IMR-90 (cell line): ENCODE results near the gene LCE1E. TPM values are rescaled to one million over a fixed set of nuclear protein-coding genes. Genes with fewer than 3 reads are reported as not detected.
A peak's percentile ranks its signal among the peaks of the same experiment; 100 is the strongest.

Source experiments
- ATAC-seq: fragments of 200-7000 bp; cut with Tn5 transposase; 2 replicates; pipeline ENCODE4 v1.9.1; 2020; ENCODE audit warnings: low read depth, mild to moderate bottlenecking, moderate library complexity
- BruUV-seq: library from RNA; stranded (reverse); fragments of 400-500 nt; replicated peaks from 2 replicates; lab custom pipeline; 2021; lab: Mats Ljungman, UMichigan
- CTCF ChIA-PET: fragments of 300-600 bp; formaldehyde crosslinking; extraction: SDS; loops from one replicate; lab custom pipeline; 2021; ENCODE audit warnings: antibody characterized with exemption; lab: Yijun Ruan, JAX
- POLR2A ChIA-PET: fragments of 300-600 bp; sonication (Branson Sonifier 250); formaldehyde crosslinking; loops from one replicate; lab custom pipeline; 2022; ENCODE audit warnings: antibody characterized with exemption; ENCODE audit not compliant: unreplicated experiment; lab: Charles Lee
- DNase-seq: peaks from one replicate; pipeline ENCODE4 v3.0.0; 2013
- H2AFZ ChIP-seq: replicated peaks from 2 replicates; pipeline ENCODE3; 2013; ENCODE audit warnings: low read length, mild to moderate bottlenecking; ENCODE audit not compliant: poor library complexity
- H2AK5ac ChIP-seq: 2 replicates; pipeline ENCODE4 v1.6.1; 2013; ENCODE audit warnings: low read depth, low read length, inconsistent platforms
- H2AK9ac ChIP-seq: replicated peaks from 2 replicates; pipeline ENCODE3; 2013; ENCODE audit warnings: mild to moderate bottlenecking, low read depth, low read length, moderate library complexity; ENCODE audit not compliant: poor library complexity
- H2BK120ac ChIP-seq: 2 replicates; pipeline ENCODE4 v1.6.1; 2013; ENCODE audit warnings: low read depth, low read length, inconsistent platforms
- H2BK15ac ChIP-seq: 3 replicates; pipeline ENCODE4 v1.6.1; 2013; ENCODE audit warnings: low read depth, low read length, inconsistent platforms
- H2BK20ac ChIP-seq: 2 replicates; pipeline ENCODE4 v1.6.1; 2013; ENCODE audit warnings: low read depth, mild to moderate bottlenecking, inconsistent platforms, low read length, moderate library complexity
- H2BK5ac ChIP-seq: 2 replicates; pipeline ENCODE4 v1.6.1; 2013; ENCODE audit warnings: mild to moderate bottlenecking, low read depth, low read length, inconsistent platforms; ENCODE audit not compliant: poor library complexity, severe bottlenecking
- H3K14ac ChIP-seq: replicated peaks from 2 replicates; pipeline ENCODE4 v1.6.1; 2013; ENCODE audit warnings: low read depth, low read length, inconsistent platforms
- H3K18ac ChIP-seq: 2 replicates; pipeline ENCODE4 v1.6.1; 2013; ENCODE audit warnings: low read depth, low read length, control low read depth
- H3K23ac ChIP-seq: 2 replicates; pipeline ENCODE4 v1.6.1; 2013; ENCODE audit warnings: low read depth, low read length, inconsistent platforms
- H3K27ac ChIP-seq: 2 replicates; pipeline ENCODE4 v1.5.1; 2013; ENCODE audit warnings: mild to moderate bottlenecking, control low read depth, low read length; ENCODE audit not compliant: insufficient read depth
- H3K27me3 ChIP-seq: 2 replicates; pipeline ENCODE4 v1.6.1; 2013; ENCODE audit warnings: low read length; ENCODE audit not compliant: control insufficient read depth, insufficient read depth
- H3K36me3 ChIP-seq: 2 replicates; pipeline ENCODE4 v1.6.1; 2013; ENCODE audit warnings: low read length, mixed read lengths; ENCODE audit not compliant: control insufficient read depth, insufficient read depth
- H3K4ac ChIP-seq: 2 replicates; pipeline ENCODE4 v1.6.1; 2013; ENCODE audit warnings: low read depth, low read length, inconsistent platforms
- H3K4me1 ChIP-seq: 2 replicates; pipeline ENCODE4 v1.6.1; 2013; ENCODE audit warnings: low read length, mixed read lengths; ENCODE audit not compliant: control insufficient read depth, insufficient read depth
- H3K4me2 ChIP-seq: 2 replicates; pipeline ENCODE4 v1.6.1; 2013; ENCODE audit warnings: low read depth, mild to moderate bottlenecking, control low read depth, low read length, moderate library complexity
- H3K4me3 ChIP-seq: 2 replicates; pipeline ENCODE4 v1.5.1; 2013; ENCODE audit warnings: low read depth, mild to moderate bottlenecking, control low read depth, low read length, moderate library complexity; ENCODE audit not compliant: insufficient read depth
- H3K56ac ChIP-seq: 2 replicates; pipeline ENCODE4 v1.6.1; 2013; ENCODE audit warnings: low read length, inconsistent platforms; ENCODE audit not compliant: insufficient read depth; ENCODE audit errors: extremely low read depth
- H3K79me1 ChIP-seq, 2 experiments: 2 replicates each; pipeline ENCODE4 v1.6.1; 2013; ENCODE audit warnings: low read length in 2 of 2, inconsistent platforms in 1 of 2, low read depth in 1 of 2
- H3K9ac ChIP-seq: 2 replicates; pipeline ENCODE4 v1.6.1; 2013; ENCODE audit warnings: low read depth, low read length, control low read depth
- H3K9me1 ChIP-seq: 2 replicates; pipeline ENCODE4 v1.6.1; 2013; ENCODE audit warnings: low read length, inconsistent platforms; ENCODE audit not compliant: insufficient read depth
- H3K9me3 ChIP-seq: 2 replicates; pipeline ENCODE4 v1.6.1; 2013; ENCODE audit warnings: low read length; ENCODE audit not compliant: control insufficient read depth, insufficient read depth
- H4K20me1 ChIP-seq: 2 replicates; pipeline ENCODE4 v1.6.1; 2013; ENCODE audit warnings: low read length, inconsistent platforms; ENCODE audit not compliant: insufficient read depth
- H4K5ac ChIP-seq: 2 replicates; pipeline ENCODE4 v1.6.1; 2013; ENCODE audit warnings: mild to moderate bottlenecking, low read depth, low read length, control low read depth
- H4K8ac ChIP-seq, 2 experiments: 2 replicates each; pipeline ENCODE4 v1.6.1; 2013; ENCODE audit warnings: low read depth in 2 of 2, low read length in 2 of 2, control low read depth in 1 of 2, inconsistent platforms in 1 of 2
- H4K91ac ChIP-seq: 2 replicates; pipeline ENCODE4 v1.6.1; 2013; ENCODE audit warnings: low read depth, low read length, inconsistent platforms; ENCODE audit not compliant: insufficient read depth
- BHLHE40 ChIP-seq: fragments of 150-350 bp; IDR thresholded peaks from 2 replicates; pipeline ENCODE4 v1.6.1; 2016; ENCODE audit warnings: mild to moderate bottlenecking, low read depth, low read length
- CEBPB ChIP-seq: IDR thresholded peaks from 2 replicates; pipeline ENCODE4 v1.6.1; 2012; ENCODE audit warnings: low read depth, low read length, improper control_type of control experiment
- CHD1 ChIP-seq: IDR thresholded peaks from 2 replicates; pipeline ENCODE4 v1.6.1; 2012; ENCODE audit warnings: low read depth, low read length, improper control_type of control experiment
- CTCF ChIP-seq: conservative IDR thresholded peaks from 2 replicates; pipeline ENCODE4 v1.5.1; 2012; ENCODE audit warnings: mild to moderate bottlenecking, low read depth, low read length, improper control_type of control experiment
- ELK1 ChIP-seq: fragments of 150-350 bp; IDR thresholded peaks from 2 replicates; pipeline ENCODE4 v1.6.1; 2016; ENCODE audit warnings: low read depth, mild to moderate bottlenecking, low read length, moderate library complexity, borderline replicate concordance
- FOS ChIP-seq: fragments of 150-350 bp; IDR thresholded peaks from 2 replicates; pipeline ENCODE4 v1.6.1; 2016; ENCODE audit warnings: low read depth, low read length
- MAFK ChIP-seq: IDR thresholded peaks from 2 replicates; pipeline ENCODE4 v1.6.1; 2012; ENCODE audit warnings: low read depth, low read length, improper control_type of control experiment
- MAZ ChIP-seq: IDR thresholded peaks from 2 replicates; pipeline ENCODE4 v1.6.1; 2012; ENCODE audit warnings: low read depth, mild to moderate bottlenecking, low read length, improper control_type of control experiment, moderate library complexity, borderline replicate concordance
- MXI1 ChIP-seq: IDR thresholded peaks from 2 replicates; pipeline ENCODE4 v1.6.1; 2012; ENCODE audit warnings: low read depth, mild to moderate bottlenecking, low read length, moderate library complexity, borderline replicate concordance
- NFE2L2 ChIP-seq: fragments of 150-350 bp; IDR thresholded peaks from 2 replicates; pipeline ENCODE4 v1.6.1; 2016; ENCODE audit warnings: low read depth, mild to moderate bottlenecking, low read length
- POLR2A ChIP-seq: IDR thresholded peaks from 2 replicates; pipeline ENCODE4 v1.6.1; 2012; ENCODE audit warnings: mild to moderate bottlenecking, low read depth, low read length
- RAD21 ChIP-seq: IDR thresholded peaks from 2 replicates; pipeline ENCODE4 v1.6.1; 2012; ENCODE audit warnings: low read length, improper control_type of control experiment
- RCOR1 ChIP-seq: IDR thresholded peaks from 2 replicates; pipeline ENCODE4 v1.6.1; 2012; ENCODE audit warnings: mild to moderate bottlenecking, low read length, improper control_type of control experiment; ENCODE audit not compliant: insufficient replicate concordance
- RFX5 ChIP-seq: IDR thresholded peaks from 2 replicates; pipeline ENCODE4 v1.8.0; 2012; ENCODE audit warnings: low read depth, mild to moderate bottlenecking, low read length, moderate library complexity
- SMC3 ChIP-seq: fragments of 150-350 bp; IDR thresholded peaks from 2 replicates; pipeline ENCODE4 v1.6.1; 2016; ENCODE audit warnings: low read depth, mild to moderate bottlenecking, antibody characterized with exemption, low read length, moderate library complexity
- USF2 ChIP-seq: fragments of 150-350 bp; IDR thresholded peaks from 2 replicates; pipeline ENCODE4 v1.6.1; 2017; ENCODE audit warnings: mild to moderate bottlenecking, antibody characterized with exemption, low read length, low read depth
- WGBS, 2 experiments: methylation state at CpG; one replicate each; pipeline versions ENCODE4 v1.1.5 to v1.1.7; 2013; ENCODE audit warnings: missing lambda C conversion rate in 2 of 2; ENCODE audit not compliant: insufficient read length in 1 of 2; ENCODE audit errors: extremely low coverage in 2 of 2; 5-methylcytosine and 5-hydroxymethylcytosine counted together
- dilution Hi-C: fragments of 300-500 bp; cut with HindIII; formaldehyde crosslinking; loops from one replicate; pipeline ENCODE4 v1.14.3; 2018; ENCODE audit warnings: low sequenced_read_pairs; ENCODE audit not compliant: unreplicated experiment
- in situ Hi-C: fragments of 300-500 bp; cut with MboI; formaldehyde crosslinking; loops from 3 replicates; pipeline ENCODE4 v1.14.3; 2019; ENCODE audit warnings: low sequenced_read_pairs, inconsistent platforms, mixed read lengths
- intact Hi-C: fragments of 100-400 bp; cut with micrococcal nuclease; formaldehyde crosslinking; loops from 2 replicates; pipeline ENCODE4 v1.10.0; 2022
- polyA plus RNA-seq, 3 experiments: library from polyadenylated mRNA; depleted of rRNA; stranded (reverse); fragments of >200 nt; gene quantifications; 2 replicates each; pipeline ENCODE4 v1.2.3, GENCODE V29; 2012; ENCODE audit warnings: low replicate concordance in 1 of 3
- total RNA-seq: library from RNA; depleted of rRNA; stranded (reverse); fragments of >200 nt; gene quantifications from 2 replicates; pipeline ENCODE4 v1.2.3, GENCODE V29; 2012

The LCE1E gene
- total and polyA plus RNA-seq, 2 of the 4 experiments (the other 2 are of a cell fraction) = not detected

- H2BK15ac ChIP-seq = no peak overlapping the region
- ATAC-seq (peak; percentile 44), DNase-seq (peak; percentile 70)
- no peak overlapping the region for H3K4ac ChIP-seq
- no TSS peak for BruUV-seq
- peak overlapping the region; percentile 17; the same call in 1 of the 2 replicates for H3K18ac ChIP-seq
- H3K23ac ChIP-seq = no peak overlapping the region
- H3K56ac ChIP-seq = no peak overlapping the region
- no peak overlapping the region for H3K4me3 ChIP-seq
- no peak for TF ChIP-seq ELK1
- TF ChIP-seq BHLHE40 = 0 out of 2 replicates have a peak, but pooled peaks have one; percentile 5
- TF ChIP-seq CEBPB = peak; percentile 71
- TF ChIP-seq MAZ = no peak
- TF ChIP-seq FOS = 0 out of 2 replicates have a peak, but pooled peaks have one; percentile 12
- TF ChIP-seq CTCF = no peak
- 0 out of 2 replicates have a peak, but pooled peaks have one; percentile 18 for TF ChIP-seq MXI1
- TF ChIP-seq CHD1 = no peak
- TF ChIP-seq MAFK = peak; percentile 3; the same call in 1 of the 2 replicates
- no peak for TF ChIP-seq RCOR1
- no peak for TF ChIP-seq POLR2A
- TF ChIP-seq RFX5 = no peak
- no peak for TF ChIP-seq NFE2L2
- no peak for TF ChIP-seq RAD21
- no peak for TF ChIP-seq USF2
- no peak for TF ChIP-seq SMC3
- H4K20me1 ChIP-seq = no peaks in the 10 kb centered on the region
- peak overlapping the region; percentile 74 for H2BK120ac ChIP-seq
- no peak overlapping the region for H4K5ac ChIP-seq
- dilution Hi-C loops (no loop called here), intact Hi-C loops (no loop called here), in situ Hi-C loops (no loop called here)
- no peaks in the 10 kb centered on the region for H3K27me3 ChIP-seq
- H3K27ac ChIP-seq = no peak overlapping the region; the same call in 1 of the 2 replicates
- H3K9me3 ChIP-seq = no peaks in the 10 kb centered on the region
- H3K14ac ChIP-seq = no peak overlapping the region
- no peaks in the 10 kb centered on the region for H3K4me1 ChIP-seq
- CTCF ChIA-PET = interaction anchor here (0.6 kb wide), 1 partner anchor 519 kb away, joined by 5 read pairs; no protein-coding TSS in a partner anchor
- H4K8ac ChIP-seq = no peak overlapping the region
- H3K4me2 ChIP-seq = peak overlapping the region; percentile 45; the same call in 1 of the 2 replicates
- POLR2A ChIA-PET = no interaction called here
- H2AFZ ChIP-seq = no peak overlapping the region
- no peak overlapping the region for H2AK9ac ChIP-seq
- H4K91ac ChIP-seq = no peak overlapping the region
- no peak overlapping the region; the same call in 1 of the 2 replicates for H2BK20ac ChIP-seq
- H3K79me1 ChIP-seq = no peaks in the 10 kb centered on the region
- peak overlapping the region; percentile 87 for H2BK5ac ChIP-seq
- H3K36me3 ChIP-seq = no peaks in the 10 kb centered on the region
- H2AK5ac ChIP-seq = no peak overlapping the region
- H3K9me1 ChIP-seq = no peaks in the 10 kb centered on the region
- no peak overlapping the region for H3K9ac ChIP-seq
- WGBS, 2 experiments = no CpG with 5 or more reads among the region's 1 CpG
Measured at GRCh38 chr1:152752225-152752624, 33.8 kb upstream of the LCE1E start.
